ENCODE data around the gene ST7. TPM values are rescaled to one million over a fixed set of nuclear protein-coding genes. Genes with fewer than 3 reads are reported as not detected.

Gene ST7
- total RNA-seq, 1 experiment from 2014 or later: 18.6 TPM

GRCh38 chr7:116978006-116978405 lies 24.7 kb downstream of the ST7 start:
- no peak for DNase-seq (ENCODE audit: low read depth)

GRCh38 chr7:116979430-116979829 lies 26.1 kb downstream of the ST7 start:
- DNase-seq (ENCODE audit: low read depth): no peak

GRCh38 chr7:116980354-116980753 lies 27.1 kb downstream of the ST7 start:
- DNase-seq (ENCODE audit: low read depth): no peak

DNA sequence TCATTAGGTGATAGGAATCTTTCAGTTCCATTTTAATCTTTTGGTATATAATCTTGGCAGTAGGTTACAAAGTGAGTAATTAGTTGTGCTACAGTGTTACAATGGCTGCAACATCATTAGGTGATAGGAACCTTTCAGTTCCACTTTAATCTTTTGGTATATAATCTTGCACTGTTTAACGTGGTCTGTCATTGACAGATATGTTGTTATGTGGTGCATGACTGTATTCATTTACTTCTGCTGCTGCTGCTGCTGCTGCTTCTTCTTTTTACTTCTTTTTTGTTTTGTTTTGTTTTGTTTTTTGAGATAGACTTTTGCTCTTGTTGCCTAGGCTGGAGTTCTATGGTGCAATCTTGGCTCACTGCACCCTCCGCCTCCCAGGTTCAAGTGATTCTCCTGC lies 28.6 kb downstream of the ST7 start:
- DNase-seq (ENCODE audit: low read depth): no peak

DNA sequence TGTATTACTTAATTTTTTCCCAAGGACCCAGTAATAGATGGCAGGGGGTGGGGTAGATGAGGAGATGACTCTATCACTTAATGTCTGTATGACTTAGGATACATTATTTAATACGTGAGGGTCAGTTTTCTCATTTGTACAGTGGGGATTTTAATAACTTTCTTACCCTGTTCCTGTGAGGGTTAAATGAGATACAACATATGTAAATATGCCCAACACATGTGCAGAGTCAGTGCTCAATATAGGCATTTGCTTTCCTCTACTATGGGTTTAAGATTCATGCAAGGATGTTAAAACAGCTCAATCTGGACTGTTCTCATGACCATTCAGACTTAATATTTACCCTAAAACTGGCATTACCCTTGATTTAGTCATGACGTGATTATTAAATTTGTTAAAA lies 31.2 kb downstream of the ST7 start:
- no peak for DNase-seq (ENCODE audit: low read depth)

DNA sequence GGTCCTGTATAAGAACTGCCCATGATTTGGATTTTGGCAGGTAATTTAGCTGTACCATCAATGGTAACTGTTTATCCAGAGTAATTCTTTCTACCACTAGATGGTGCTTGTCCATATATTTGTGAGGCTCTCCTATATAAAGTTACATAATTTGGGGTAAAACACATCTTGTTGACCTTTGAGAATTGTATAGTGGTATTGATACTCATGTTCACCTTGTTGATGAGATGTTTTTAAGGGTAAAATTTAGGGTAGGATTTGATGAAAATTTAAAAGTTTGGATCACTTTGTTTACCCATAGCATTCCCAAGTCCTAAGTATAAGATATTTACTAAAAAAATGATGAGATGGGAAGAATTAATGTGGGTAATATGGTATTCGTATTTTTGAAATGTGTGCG lies 31.6 kb downstream of the ST7 start:
- DNase-seq (ENCODE audit: low read depth): no peak

- DNase-seq (ENCODE audit: low read depth): no peak
Observed at GRCh38 chr7:116985575-116985974, 32.3 kb downstream of the ST7 start.

GRCh38 chr7:116986611-116987565 lies 33.6 kb downstream of the ST7 start:
- DNase-seq (ENCODE audit: low read depth): no peak

- no peak for DNase-seq (ENCODE audit: low read depth)
Observed at GRCh38 chr7:116988363-116988989, 35.2 kb downstream of the ST7 start.

GRCh38 chr7:116990056-116990455 lies 36.8 kb downstream of the ST7 start:
- DNase-seq (ENCODE audit: low read depth): no peak

DNA sequence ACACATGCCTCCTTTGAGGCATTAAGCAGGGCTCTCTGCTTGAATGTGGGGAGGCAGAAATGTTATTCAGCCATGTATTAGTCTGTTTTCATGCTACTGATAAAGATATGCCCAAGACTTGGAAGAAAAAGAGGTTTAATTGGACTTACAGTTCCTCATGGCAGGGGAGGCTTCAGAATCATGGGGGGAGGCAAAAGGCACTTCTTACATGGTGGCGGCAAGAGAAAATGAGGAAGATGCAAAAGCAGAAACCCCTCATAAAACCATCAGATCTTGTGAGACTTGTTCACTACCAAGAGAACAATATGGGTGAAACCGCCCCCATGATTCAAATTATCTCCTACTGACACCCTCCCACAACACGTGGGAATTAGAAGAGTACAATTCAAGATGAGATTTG lies 37.9 kb downstream of the ST7 start:
- no peak for DNase-seq (ENCODE audit: low read depth)

GRCh38 chr7:116994611-116995010 lies 41.3 kb downstream of the ST7 start:
- DNase-seq (ENCODE audit: low read depth): no peak

- DNase-seq (ENCODE audit: low read depth): no peak
Observed at GRCh38 chr7:116997972-116998371, 44.7 kb downstream of the ST7 start.

DNA sequence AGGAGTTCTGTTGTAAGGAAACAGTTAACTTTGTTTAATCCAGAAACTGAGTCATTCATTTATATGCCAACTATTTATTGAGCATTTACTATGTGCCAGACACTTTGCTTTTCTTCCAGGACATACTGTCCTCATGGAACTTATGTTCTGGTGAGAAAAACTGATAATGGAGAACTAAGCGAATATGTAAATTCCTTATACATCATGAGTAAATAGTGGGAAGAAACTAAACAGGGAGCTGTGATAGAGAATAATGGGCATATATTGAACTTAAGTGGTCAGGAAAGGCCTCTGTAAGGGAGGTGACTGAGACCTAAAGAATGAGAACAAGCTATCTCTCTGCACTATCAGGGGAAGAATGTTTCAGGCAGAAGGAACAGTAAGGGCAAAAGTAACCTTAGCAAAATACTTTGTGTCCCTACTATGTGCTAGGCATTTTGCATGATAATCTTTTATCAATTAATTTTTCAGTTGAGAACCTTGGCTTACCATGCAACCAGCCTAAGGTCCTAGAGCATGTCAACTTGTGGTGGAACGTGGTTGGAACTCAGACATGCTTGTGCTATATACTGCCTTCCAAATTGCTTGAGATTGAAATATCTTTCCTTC lies 45.4 kb downstream of the ST7 start:
- no peak for DNase-seq (ENCODE audit: low read depth)

- no peak for DNase-seq (ENCODE audit: low read depth)
Observed at GRCh38 chr7:116999311-116999710, 46.0 kb downstream of the ST7 start.

DNA sequence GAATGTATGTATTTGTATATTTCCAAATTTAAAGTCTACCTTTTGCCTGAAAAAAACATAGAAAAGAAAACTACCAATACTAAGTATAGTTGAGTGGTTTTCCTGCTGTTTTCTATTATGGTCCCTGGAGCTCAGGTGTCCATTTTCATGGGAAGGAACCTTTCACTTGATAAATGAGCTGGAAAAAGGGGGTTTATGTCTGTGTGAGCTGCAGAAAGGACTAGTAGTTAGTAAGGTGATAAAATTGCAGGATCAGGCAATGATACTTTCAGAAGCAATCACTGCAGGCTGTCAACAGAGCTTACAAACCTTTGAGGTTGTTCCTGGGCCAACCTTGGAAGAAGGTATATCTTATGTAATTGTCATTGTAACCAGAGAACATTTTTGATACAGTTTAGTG lies 48.0 kb downstream of the ST7 start:
- DNase-seq (ENCODE audit: low read depth): no peak

DNA sequence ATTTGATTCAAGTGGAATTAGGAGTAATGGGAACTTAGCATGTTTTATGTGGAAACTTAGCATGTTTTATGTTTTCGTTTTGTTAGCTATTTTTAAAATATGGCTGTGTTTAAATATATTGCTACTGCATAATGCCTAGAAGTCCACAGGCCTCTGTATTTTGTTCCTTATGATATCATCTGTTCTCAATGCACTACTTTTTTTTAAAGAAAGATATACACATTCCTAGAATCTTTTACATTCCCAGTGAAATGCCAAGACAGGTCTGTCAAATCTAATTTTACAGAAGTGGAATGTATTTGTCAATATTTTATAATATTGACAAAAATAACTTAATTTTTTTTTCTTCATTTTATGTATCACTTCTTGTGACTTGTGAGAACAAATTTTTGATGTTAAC lies 51.6 kb downstream of the ST7 start:
- DNase-seq (ENCODE audit: low read depth): no peak

DNA sequence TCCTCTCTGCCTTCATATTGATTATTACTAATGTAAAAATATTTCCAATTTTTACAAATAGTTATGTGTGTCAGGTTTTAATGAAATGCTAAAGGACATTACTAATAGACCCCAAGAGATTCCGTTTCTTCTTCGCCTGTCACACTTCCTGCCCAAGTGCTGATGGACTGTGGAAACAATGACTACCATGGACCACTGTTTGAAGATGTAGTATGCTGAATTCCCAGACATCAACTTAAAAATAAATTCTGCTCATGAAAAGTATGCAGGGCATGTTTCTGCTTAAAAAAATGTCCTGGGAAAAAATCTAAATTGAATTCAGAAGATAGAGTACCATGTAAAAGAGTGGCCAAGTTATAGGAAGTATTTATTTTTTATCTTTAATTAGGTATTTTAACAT lies 52.1 kb downstream of the ST7 start:
- DNase-seq (ENCODE audit: low read depth): no peak

DNA sequence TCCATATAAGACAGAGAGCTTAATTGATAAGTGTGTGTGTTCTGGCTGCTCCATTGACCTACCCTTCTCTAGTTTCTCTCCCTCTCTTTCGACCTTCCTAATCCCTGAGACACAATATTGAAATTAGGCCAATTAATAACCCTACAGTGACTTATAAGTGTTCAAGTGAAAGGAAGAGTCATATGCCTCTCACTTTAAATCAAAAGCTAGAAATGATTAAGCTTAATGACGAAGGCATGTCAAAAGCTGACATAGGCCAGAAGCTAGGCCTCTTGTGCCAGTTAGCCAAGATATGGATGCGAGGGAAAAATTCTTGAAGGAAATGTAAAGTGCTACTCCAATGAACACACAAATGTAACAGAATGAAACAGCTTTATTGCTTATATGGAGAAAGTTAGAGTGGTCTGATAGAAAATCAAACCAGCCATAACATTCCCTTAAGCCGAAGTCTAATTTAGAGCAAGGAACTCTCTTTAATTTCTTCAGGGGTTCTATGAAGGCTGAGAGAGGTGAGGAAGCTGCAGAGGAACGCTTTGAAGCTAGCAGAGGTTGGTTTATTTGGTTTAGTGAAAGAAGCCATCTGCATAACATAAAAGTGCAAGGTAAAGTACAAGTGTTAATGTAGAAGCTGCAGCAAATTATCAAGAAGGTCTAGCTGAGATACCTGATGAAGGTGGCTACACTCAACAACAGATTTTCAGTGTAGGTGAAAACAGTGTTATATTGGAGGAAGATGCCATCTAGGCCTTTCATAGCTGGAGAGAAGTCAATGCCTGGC lies 53.8 kb downstream of the ST7 start:
- DNase-seq (ENCODE audit: low read depth): no peak

GRCh38 chr7:117008118-117008885 lies 55.0 kb downstream of the ST7 start:
- DNase-seq (ENCODE audit: low read depth): no peak

GRCh38 chr7:117008886-117009531 lies 55.7 kb downstream of the ST7 start:
- peak; percentile 80 for DNase-seq (ENCODE audit: low read depth)

All from Daoy (cell line).